K562 (cell line): Measurements from ENCODE around the gene CCDC171. TPM values are rescaled to one million over a fixed set of nuclear protein-coding genes. Genes with fewer than 3 reads are reported as not detected.
A peak's percentile ranks its signal among the peaks of the same experiment; 100 is the strongest.

Source experiments
- ATAC-seq: fragments of 200-7000 bp; cut with Tn5 transposase; 3 replicates; pipeline ENCODE4 v1.9.1; 2020; ENCODE audit warnings: moderate library complexity
- BruUV-seq: library from RNA; stranded (reverse); fragments of 400-500 nt; replicated peaks from 2 replicates; lab custom pipeline; 2021; lab: Mats Ljungman, UMichigan
- CTCF ChIA-PET: fragments of 300-600 bp; formaldehyde crosslinking; extraction: SDS; loops from one replicate; lab custom pipeline; 2021; ENCODE audit warnings: low intra/inter-chr PET ratio; lab: Yijun Ruan, JAX
- POLR2A ChIA-PET: fragments of 300-600, 350-650 bp; sonication (Branson Sonifier 250); formaldehyde crosslinking; extraction: SDS; loops from one replicate; lab custom pipeline; 2021; ENCODE audit warnings: antibody characterized with exemption, inconsistent platforms; lab: Yijun Ruan, JAX
- DNase-seq, 4 experiments: peaks; one replicate each; pipeline versions ENCODE4 v3.0.0 to v3.0.0-alpha.2; 2011 to 2018; ENCODE audit warnings: low spot score in 3 of 4, mixed read lengths in 3 of 4; ENCODE audit errors: extremely low read depth in 1 of 4
- FAIRE-seq: peaks from 2 replicates; lab custom pipeline; 2011; peaks lifted over from hg19 to GRCh38; lab: Jason Lieb, UNC
- H2AFZ ChIP-seq: 2 replicates; pipeline ENCODE4 v1.6.0; 2011; ENCODE audit warnings: low read depth, low read length, control low read depth, inconsistent platforms
- H3K27ac ChIP-seq: fragments of 200-600 bp; 3 replicates; pipeline ENCODE4 v1.8.0; 2011; ENCODE audit warnings: low read depth, mild to moderate bottlenecking, control low read depth, inconsistent platforms, low read length, moderate library complexity, mixed read lengths; ENCODE audit errors: extremely low read depth
- H3K27me3 ChIP-seq, 2 experiments: fragments of 300-600 bp in 1 of 2; 2 replicates in 1 of 2; 3 replicates in 1 of 2; pipeline versions ENCODE4 v1.6.0 to v1.8.0; 2011; ENCODE audit warnings: inconsistent platforms in 2 of 2, low read length in 2 of 2, mild to moderate bottlenecking in 1 of 2, mixed read lengths in 1 of 2, moderate library complexity in 1 of 2; ENCODE audit not compliant: control insufficient read depth in 2 of 2, insufficient read depth in 2 of 2
- H3K36me3 ChIP-seq: fragments of 300-600 bp; 3 replicates; pipeline ENCODE4 v1.8.0; 2011; ENCODE audit warnings: mild to moderate bottlenecking, low read length, inconsistent platforms; ENCODE audit not compliant: control insufficient read depth, insufficient read depth
- H3K4me1 ChIP-seq, 2 experiments: fragments of 200-600 bp in 1 of 2; replicated peaks in 1 of 2; 2 replicates in 1 of 2; 3 replicates in 1 of 2; pipeline versions ENCODE4 v1.5.1 to v1.8.0; 2011; ENCODE audit warnings: inconsistent platforms in 2 of 2, low read length in 2 of 2, mild to moderate bottlenecking in 1 of 2, mixed read lengths in 1 of 2, moderate library complexity in 1 of 2; ENCODE audit not compliant: control insufficient read depth in 2 of 2, insufficient read depth in 2 of 2
- H3K4me2 ChIP-seq: 2 replicates; pipeline ENCODE4 v1.6.1; 2011; ENCODE audit warnings: low read length, control low read depth, inconsistent platforms, mixed read lengths; ENCODE audit not compliant: insufficient read depth
- H3K4me3 ChIP-seq: fragments of 200-600 bp; sonication (generic), shearing (Covaris generic); 2 replicates; pipeline ENCODE4 v1.5.1; 2016; ENCODE audit warnings: control low read depth, inconsistent platforms
- H3K79me2 ChIP-seq: fragments of 200-600 bp; 3 replicates; pipeline ENCODE4 v1.8.0; 2011; ENCODE audit warnings: low read length, inconsistent platforms; ENCODE audit not compliant: control insufficient read depth, insufficient read depth
- H3K9ac ChIP-seq, 2 experiments: 2 replicates each; pipeline versions ENCODE4 v1.6.0 to v1.6.1; 2011; ENCODE audit warnings: low read depth in 2 of 2, low read length in 2 of 2, control low read depth in 1 of 2, inconsistent platforms in 1 of 2, mild to moderate bottlenecking in 1 of 2, mixed read lengths in 1 of 2; ENCODE audit not compliant: insufficient read depth in 1 of 2
- H3K9me1 ChIP-seq: one replicate; pipeline ENCODE4 v1.6.0; 2011; ENCODE audit warnings: inconsistent platforms, mild to moderate bottlenecking, low read length, moderate library complexity; ENCODE audit not compliant: control insufficient read depth, insufficient read depth
- H3K9me3 ChIP-seq: replicated peaks from 2 replicates; pipeline ENCODE4 v1.5.1; 2011; ENCODE audit warnings: low read depth, low read length, inconsistent platforms; ENCODE audit not compliant: control insufficient read depth, insufficient read depth
- H4K20me1 ChIP-seq: replicated peaks from 2 replicates; pipeline ENCODE4 v1.6.1; 2011; ENCODE audit warnings: low read length, inconsistent platforms, mixed read lengths; ENCODE audit not compliant: control insufficient read depth, insufficient read depth
- C11orf30 ChIP-seq: fragments of 450-650 bp; IDR thresholded peaks from 2 replicates; pipeline ENCODE4 v1.6.1; 2016; ENCODE audit warnings: low read depth, mild to moderate bottlenecking
- GABPA ChIP-seq: fragments of 200-800 bp; sonication (Bioruptor generic); conservative IDR thresholded peaks from 2 replicates; pipeline ENCODE4 v1.6.1; 2016; ENCODE audit warnings: low read depth, missing genetic modification characterization, missing compliant biosample characterization
- GABPB1 ChIP-seq: sonication (generic); formaldehyde crosslinking; IDR thresholded peaks from 2 replicates; pipeline ENCODE4 v1.8.0; 2022; ENCODE audit warnings: mild to moderate bottlenecking, missing genetic modification reagents
- KLF13 ChIP-seq: fragments of 450-650 bp; IDR thresholded peaks from 2 replicates; pipeline ENCODE4 v1.6.1; 2016; ENCODE audit warnings: missing genetic modification characterization, low read depth, mild to moderate bottlenecking, missing compliant biosample characterization, moderate library complexity, borderline replicate concordance
- MAFG ChIP-seq: fragments of 450-650 bp; conservative IDR thresholded peaks from 2 replicates; pipeline ENCODE4 v1.6.1; 2016; ENCODE audit warnings: missing genetic modification characterization, missing compliant biosample characterization
- XRCC4 ChIP-seq: IDR thresholded peaks from one replicate; pipeline ENCODE4 v1.6.1; 2011; ENCODE audit not compliant: insufficient read depth, insufficient read length; ENCODE audit errors: extremely low read depth
- ZNF184 ChIP-seq: sonication (generic); formaldehyde crosslinking; IDR thresholded peaks from 2 replicates; pipeline ENCODE4 v1.5.0; 2020; ENCODE audit warnings: missing genetic modification reagents
- ZNF316 ChIP-seq: fragments of 450-650 bp; IDR thresholded peaks from 2 replicates; pipeline ENCODE4 v1.6.1; 2016
- WGBS: fragments of 100-300 bp; shearing (Covaris generic); methylation state at CpG from one replicate; pipeline ENCODE4 v1.1.6; 2016; ENCODE audit warnings: low coverage, mixed read lengths; ENCODE audit not compliant: insufficient coverage; ENCODE audit errors: missing lambda C conversion rate; 5-methylcytosine and 5-hydroxymethylcytosine counted together
- in situ Hi-C: fragments of 300-500 bp; cut with MboI; formaldehyde crosslinking; loops from 4 replicates; pipeline ENCODE4 v1.15.0; 2018; ENCODE audit warnings: inconsistent platforms, mixed read lengths
- intact Hi-C: fragments of 100-400 bp; cut with micrococcal nuclease; formaldehyde crosslinking; loops from 2 replicates; pipeline ENCODE4 v1.14.2; 2022
- polyA plus RNA-seq, 8 experiments: library from polyadenylated mRNA; depleted of rRNA in 4 of 8; stranded (reverse) in 5 of 8; unstranded in 3 of 8; fragments of >200 nt; fragmentation: Nextera tagmentation in 2 of 8; fragmentation: Illumina TruSeq in 1 of 8; extraction: Ambion mirVana in 2 of 8; extraction: Trizol in 1 of 8; gene quantifications; 2 replicates each; pipeline versions ENCODE4 v1.2.1 to v1.2.3, GENCODE V29; 2011 to 2014; ENCODE audit warnings: inconsistent platforms in 1 of 8, missing spikeins in 1 of 8
- total RNA-seq, 7 experiments: library from RNA; depleted of rRNA in 6 of 7; stranded (reverse); fragments of >200 nt in 6 of 7; fragmentation: Illumina TruSeq in 2 of 7; extraction: Trizol in 2 of 7; gene quantifications; 2 replicates each; pipeline versions ENCODE4 v1.2.1 to v1.2.3, GENCODE V29; 2011 to 2021; ENCODE audit warnings: low replicate concordance in 1 of 7

CCDC171 gene
- total and polyA plus RNA-seq, 9 of the 15 experiments (the other 6 are each of a cell fraction or from before 2014, with no cell fraction given) = 0.08 to 3.8 (median 0.27) TPM

GRCh38 chr9:15524845-15525455 is 27.9 kb upstream of the CCDC171 start:
- ATAC-seq = no peak
- no peak for FAIRE-seq
- POLR2A ChIA-PET = no interaction called here
- Histone ChIP-seq H3K4me1 (peaks cover 0 to 3% of the 10 kb centered on the region in 2 experiments; a peak in 1 of 5 replicates), H3K36me3 (no peaks in the 10 kb centered on the region), H3K4me3 (no peak overlapping the region), H3K9me1 (no peaks in the 10 kb centered on the region), H3K27me3 (no peaks in the 10 kb centered on the region), H3K9ac (no peak overlapping the region), H3K4me2 (no peak overlapping the region), H4K20me1 (no peaks in the 10 kb centered on the region), H3K79me2 (no peaks in the 10 kb centered on the region), H3K27ac (no peak overlapping the region), H2AFZ (no peak overlapping the region), H3K9me3 (no peaks in the 10 kb centered on the region)
- TF ChIP-seq MAFG (0 out of 2 replicates have a peak, but pooled peaks have one; percentile 13), ZNF184 (no peak), KLF13 (tag) (no peak), ZNF316 (peak; percentile 62), GABPB1 (CRISPR knock-in tag) (no peak), XRCC4 (no peak), C11orf30 (peak; percentile 35; the same call in 1 of the 2 replicates), GABPA (no peak)
- no TSS peak for BruUV-seq
- intact Hi-C loops (no loop called here), in situ Hi-C loops (no loop called here)
- no peak for DNase-seq
- CTCF ChIA-PET = no interaction called here
- WGBS = 14% methylated on average over 8 of the region's 8 CpGs
